Activated naive CD4-positive, alpha-beta T cell treated with anti-CD3 and anti-CD28 coated beads, Interleukin-2, amount 50 U/mL, for 24 hours (primary cell): ENCODE data around the gene STMP1.

Experiments
- H3K27ac Mint-ChIP-seq: one replicate; pipeline ENCODE4 v1.8.0; 2021; ENCODE audit warnings: mild to moderate bottlenecking, mixed read lengths
- H3K27me3 Mint-ChIP-seq: one replicate; pipeline ENCODE4 v1.8.0; 2021; ENCODE audit warnings: mixed read lengths
- H3K36me3 Mint-ChIP-seq: one replicate; pipeline ENCODE4 v1.8.0; 2021; ENCODE audit warnings: mixed read lengths
- H3K4me1 Mint-ChIP-seq: one replicate; pipeline ENCODE4 v1.8.0; 2021; ENCODE audit warnings: mixed read lengths
- H3K4me3 Mint-ChIP-seq: one replicate; pipeline ENCODE4 v1.8.0; 2021; ENCODE audit warnings: mild to moderate bottlenecking, mixed read lengths
- H3K9me3 Mint-ChIP-seq: one replicate; pipeline ENCODE4 v1.8.0; 2021; ENCODE audit warnings: mixed read lengths

STMP1 gene

DNA sequence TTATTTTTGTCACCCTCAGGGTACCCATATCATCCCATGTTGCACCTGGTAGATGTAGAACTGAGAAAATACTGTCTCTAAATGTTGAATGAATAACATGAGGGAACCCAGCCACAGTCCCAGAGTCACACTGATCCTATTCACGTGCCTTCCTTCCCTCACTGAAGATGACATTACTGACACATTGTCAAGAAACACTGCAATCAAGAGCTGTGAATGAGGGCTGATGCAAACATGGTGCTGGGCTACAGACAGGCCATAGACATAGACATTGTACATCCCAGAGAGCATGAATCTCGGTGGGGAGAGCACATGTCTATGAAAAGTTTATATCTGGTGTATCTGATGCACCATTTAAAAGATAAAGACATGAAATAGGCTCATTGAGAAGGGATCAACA lies 55.9 kb downstream of the STMP1 start:
- H3K27ac Mint-ChIP-seq, result no peak overlapping the region
- no peaks in the 10 kb centered on the region for H3K9me3 Mint-ChIP-seq
- H3K4me1 Mint-ChIP-seq, result no peaks in the 10 kb centered on the region
- H3K4me3 Mint-ChIP-seq, result no peak overlapping the region
- H3K27me3 Mint-ChIP-seq, result peaks cover 5% of the 10 kb centered on the region
- H3K36me3 Mint-ChIP-seq, result no peaks in the 10 kb centered on the region

DNA sequence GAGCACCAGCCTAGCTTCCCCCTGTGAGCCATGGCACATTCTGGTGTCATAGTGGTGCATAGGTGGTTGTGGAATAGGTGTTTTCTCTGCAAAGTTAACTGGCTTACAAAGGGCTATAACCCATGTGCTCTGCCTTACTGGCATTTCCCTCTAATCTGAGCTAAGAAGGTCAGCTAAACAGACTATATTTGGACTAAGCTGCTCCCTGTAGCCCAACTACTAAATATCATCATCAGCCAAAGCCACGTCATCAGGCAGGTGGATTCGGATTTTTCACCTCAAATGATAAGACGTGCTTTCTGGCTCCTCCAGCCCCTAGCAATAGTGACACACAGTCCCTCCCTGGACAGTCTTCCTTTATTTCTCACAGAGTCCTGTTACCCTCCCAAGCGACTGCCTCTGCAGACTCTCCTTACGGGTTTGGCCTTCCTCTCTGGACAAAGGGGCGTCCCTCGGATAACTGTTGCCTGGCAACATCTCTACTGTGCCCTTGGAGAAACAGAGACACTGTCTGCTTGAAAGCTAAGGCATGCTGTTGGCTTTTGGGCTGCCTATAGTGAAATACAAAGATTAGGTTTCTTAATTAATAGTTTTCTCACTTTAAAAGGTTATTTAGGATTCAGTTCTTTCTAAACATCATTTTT lies 56.6 kb downstream of the STMP1 start:
- no peak overlapping the region for H3K4me3 Mint-ChIP-seq
- H3K27ac Mint-ChIP-seq, result no peak overlapping the region
- no peaks in the 10 kb centered on the region for H3K9me3 Mint-ChIP-seq
- H3K4me1 Mint-ChIP-seq, result no peaks in the 10 kb centered on the region
- no peaks in the 10 kb centered on the region for H3K36me3 Mint-ChIP-seq
- peaks cover 9% of the 10 kb centered on the region for H3K27me3 Mint-ChIP-seq

DNA sequence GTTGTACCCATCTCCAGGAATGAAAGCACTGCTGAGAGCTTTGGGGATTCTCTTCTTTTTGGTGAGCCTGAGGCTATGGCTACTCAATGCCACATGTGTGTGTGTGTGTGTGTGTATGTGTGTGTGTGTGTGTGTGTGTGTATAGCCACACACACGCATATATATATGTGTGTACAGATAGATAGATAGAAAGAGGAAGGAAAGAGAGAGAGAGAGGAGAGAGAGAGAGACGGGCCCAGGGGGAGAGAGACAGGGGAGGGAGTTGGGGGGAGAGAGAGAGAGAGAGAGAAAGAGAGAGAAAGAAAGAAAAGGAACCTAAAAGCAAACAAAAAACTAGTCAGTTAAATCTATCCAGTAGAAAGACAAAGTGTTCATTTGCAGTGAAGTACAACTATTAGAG lies 57.4 kb downstream of the STMP1 start:
- Mint-ChIP-seq H3K4me3 (no peak overlapping the region), H3K4me1 (no peaks in the 10 kb centered on the region), H3K9me3 (no peaks in the 10 kb centered on the region), H3K27me3 (peaks cover 10% of the 10 kb centered on the region), H3K27ac (no peak overlapping the region), H3K36me3 (no peaks in the 10 kb centered on the region)

DNA sequence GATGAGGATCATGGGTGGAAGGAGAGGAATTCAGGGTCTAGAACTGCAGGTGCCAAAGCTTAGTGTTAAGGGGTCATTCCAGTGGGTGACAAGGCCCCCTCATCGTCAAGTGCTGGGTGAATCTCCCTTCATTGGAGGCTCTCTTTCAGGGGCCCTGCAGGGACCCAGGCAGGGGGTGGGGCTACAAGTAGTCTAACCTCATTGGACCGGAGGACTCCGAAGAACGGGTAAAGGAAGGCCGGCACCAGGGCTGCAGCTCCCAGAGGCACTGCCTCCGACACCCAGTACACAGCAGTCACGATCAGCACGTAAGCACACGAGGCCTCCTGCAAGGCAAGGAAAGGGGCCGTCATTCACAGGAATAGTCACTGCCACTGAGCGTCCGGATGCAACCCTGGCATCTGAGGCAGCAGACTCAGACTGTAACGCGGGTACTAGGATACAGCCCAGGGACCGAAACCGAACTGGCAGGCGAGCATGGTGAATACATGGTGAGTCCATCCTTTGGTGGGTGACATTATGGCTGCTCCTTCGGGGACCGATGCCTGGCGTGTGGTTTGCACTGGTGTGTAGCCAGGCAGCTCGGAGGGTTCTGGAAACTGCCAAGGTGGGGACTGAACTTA lies 59.0 kb downstream of the STMP1 start:
- Mint-ChIP-seq H3K4me1 (no peaks in the 10 kb centered on the region), H3K36me3 (no peaks in the 10 kb centered on the region), H3K4me3 (no peak overlapping the region), H3K27ac (no peak overlapping the region), H3K27me3 (peaks cover 10% of the 10 kb centered on the region), H3K9me3 (no peaks in the 10 kb centered on the region)

DNA sequence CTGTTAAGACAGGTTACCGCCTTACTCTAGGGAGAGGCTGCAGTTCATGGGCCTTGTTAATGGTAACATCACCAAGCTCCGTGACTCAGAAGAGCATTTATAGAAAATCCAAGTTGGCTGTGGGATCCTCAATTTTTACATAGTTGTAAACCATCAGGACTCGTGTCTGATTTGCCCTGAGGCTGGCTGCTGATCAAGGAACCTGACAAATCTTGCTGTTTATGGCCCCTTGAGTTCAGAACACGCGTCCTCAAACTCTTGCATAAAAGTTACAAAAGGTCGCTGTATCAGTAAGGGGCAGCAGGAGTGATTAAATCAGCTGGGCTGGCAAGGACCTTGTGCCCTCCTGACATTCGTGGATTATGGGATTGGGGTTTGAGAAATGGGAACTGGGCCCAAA lies 61.1 kb downstream of the STMP1 start:
- no peaks in the 10 kb centered on the region for H3K36me3 Mint-ChIP-seq
- no peak overlapping the region for H3K27ac Mint-ChIP-seq
- H3K4me1 Mint-ChIP-seq, result no peaks in the 10 kb centered on the region
- H3K9me3 Mint-ChIP-seq, result no peaks in the 10 kb centered on the region
- peaks cover 9% of the 10 kb centered on the region for H3K27me3 Mint-ChIP-seq
- H3K4me3 Mint-ChIP-seq, result no peak overlapping the region
